HEK293T (cell line): ENCODE measurements around the gene SLC22A4.

ENCODE experiments used
- CTCF ChIA-PET: fragments of 350-600 bp; formaldehyde crosslinking; extraction: SDS; loops from one replicate; lab custom pipeline; 2021; ENCODE audit warnings: antibody characterized with exemption, inconsistent platforms; lab: Yijun Ruan, JAX
- POLR2A ChIA-PET: fragments of 350-600 bp; formaldehyde crosslinking; extraction: SDS; loops from one replicate; lab custom pipeline; 2020; ENCODE audit warnings: antibody characterized with exemption, inconsistent platforms; lab: Yijun Ruan, JAX
- DNase-seq: peaks from one replicate; pipeline ENCODE4 v3.0.0; 2012; ENCODE audit warnings: mixed read lengths; ENCODE audit errors: extremely low spot score
- ARNT ChIP-seq: fragments of 450-650 bp; IDR thresholded peaks from 2 replicates; pipeline ENCODE4 v1.6.1; 2017; ENCODE audit warnings: mild to moderate bottlenecking
- BHLHE40 ChIP-seq: fragments of 450-650 bp; IDR thresholded peaks from 2 replicates; pipeline ENCODE4 v1.6.1; 2016; ENCODE audit warnings: mild to moderate bottlenecking, moderate library complexity, borderline replicate concordance
- CTBP1 ChIP-seq: fragments of 450-650 bp; IDR thresholded peaks from 2 replicates; pipeline ENCODE4 v1.6.1; 2016; ENCODE audit warnings: borderline replicate concordance
- ELF4 ChIP-seq: fragments of 450-650 bp; IDR thresholded peaks from 2 replicates; pipeline ENCODE4 v1.6.1; 2017; ENCODE audit warnings: antibody characterized with exemption
- FOXA1 ChIP-seq: fragments of 450-650 bp; IDR thresholded peaks from 2 replicates; pipeline ENCODE4 v1.6.1; 2016; ENCODE audit warnings: mild to moderate bottlenecking
- FOXK2 ChIP-seq: fragments of 450-650 bp; IDR thresholded peaks from 2 replicates; pipeline ENCODE4 v1.6.1; 2016; ENCODE audit warnings: mild to moderate bottlenecking
- FOXM1 ChIP-seq: fragments of 450-650 bp; IDR thresholded peaks from 2 replicates; pipeline ENCODE4 v1.6.1; 2017; ENCODE audit warnings: mild to moderate bottlenecking, borderline replicate concordance
- HDGF ChIP-seq: fragments of 450-650 bp; IDR thresholded peaks from 2 replicates; pipeline ENCODE4 v1.6.1; 2017; ENCODE audit warnings: antibody characterized with exemption, borderline replicate concordance
- L3MBTL2 ChIP-seq: fragments of 450-650 bp; conservative IDR thresholded peaks from 2 replicates; pipeline ENCODE4 v1.6.1; 2016; ENCODE audit warnings: mild to moderate bottlenecking
- LEF1 ChIP-seq: fragments of 450-650 bp; IDR thresholded peaks from 2 replicates; pipeline ENCODE4 v1.6.1; 2017; ENCODE audit warnings: mild to moderate bottlenecking, borderline replicate concordance
- NFRKB ChIP-seq: fragments of 450-650 bp; IDR thresholded peaks from 2 replicates; pipeline ENCODE4 v1.6.1; 2016; ENCODE audit warnings: mild to moderate bottlenecking, moderate library complexity
- PKNOX1 ChIP-seq: fragments of 450-650 bp; IDR thresholded peaks from 2 replicates; pipeline ENCODE4 v1.6.1; 2016
- SP1 ChIP-seq: fragments of 450-650 bp; IDR thresholded peaks from 2 replicates; pipeline ENCODE4 v1.6.1; 2017
- SUZ12 ChIP-seq: fragments of 450-650 bp; IDR thresholded peaks from 2 replicates; pipeline ENCODE4 v1.6.1; 2016; ENCODE audit warnings: mild to moderate bottlenecking
- TARDBP ChIP-seq: fragments of 450-650 bp; IDR thresholded peaks from 2 replicates; pipeline ENCODE4 v1.6.1; 2016
- ZNF384 ChIP-seq: fragments of 450-650 bp; IDR thresholded peaks from 2 replicates; pipeline ENCODE4 v1.6.1; 2016

Gene SLC22A4

GRCh38 chr5:132281856-132282614 is 12.2 kb upstream of the SLC22A4 start:
- TF ChIP-seq LEF1 = no peak
- no peak for TF ChIP-seq NFRKB
- no peak for TF ChIP-seq SP1
- TF ChIP-seq ZNF384 = no peak
- ChIA-PET POLR2A (interaction anchor here (1.4 kb wide), 1 partner anchor 12 kb away, joined by 10 read pairs; the partner anchor contains the start of gene SLC22A4), CTCF (interaction anchor here (0.6 to 0.9 kb wide), 3 partner anchors 14 to 219 kb away, joined by 3 to 5 read pairs (median 4); no protein-coding TSS in a partner anchor)
- no peak for DNase-seq

GRCh38 chr5:132283423-132284043 is 10.7 kb upstream of the SLC22A4 start:
- CTCF ChIA-PET = no interaction called here
- peak; percentile 59 for DNase-seq
- TF ChIP-seq NFRKB (no peak), PKNOX1 (no peak), FOXK2 (no peak), HDGF (no peak)
- POLR2A ChIA-PET = no interaction called here

- POLR2A ChIA-PET = no interaction called here
- TF ChIP-seq ARNT (no peak), HDGF (no peak), L3MBTL2 (no peak), FOXK2 (no peak), SP1 (no peak), LEF1 (no peak)
- no peak for DNase-seq
- CTCF ChIA-PET = no interaction called here
These were observed 5.1 kb upstream of the SLC22A4 start for GRCh38 chr5:132289097-132289496.

GRCh38 chr5:132291026-132291425 is 3.2 kb upstream of the SLC22A4 start:
- CTCF ChIA-PET = interaction anchor here (0.6 to 1.4 kb wide), 4 partner anchors 9 to 64 kb away, joined by 3 to 6 read pairs (median 4); no protein-coding TSS in a partner anchor
- no peak for DNase-seq
- TF ChIP-seq FOXM1 (no peak), TARDBP (no peak), BHLHE40 (no peak), L3MBTL2 (no peak), ZNF384 (no peak), SP1 (no peak), PKNOX1 (no peak), ELF4 (no peak), CTBP1 (no peak), SUZ12 (no peak), FOXK2 (no peak), HDGF (no peak), ARNT (no peak), LEF1 (no peak), FOXA1 (no peak), NFRKB (no peak)
- POLR2A ChIA-PET = interaction anchor here (1.1 kb wide), 1 partner anchor 62 kb away, joined by 3 read pairs; no protein-coding TSS in a partner anchor

- POLR2A ChIA-PET = interaction anchor here (0.6 to 2.8 kb wide), 54 partner anchors 8 to 535 kb away, joined by 3 to 57 read pairs (median 5); partner anchors contain the start of genes IRF1, KIF3A, P4HA2 and RAD50
- no peak for TF ChIP-seq BHLHE40
- TF ChIP-seq HDGF = no peak
- TF ChIP-seq L3MBTL2 = no peak; the same call in 1 of the 2 replicates
- TF ChIP-seq SUZ12 = no peak
- TF ChIP-seq ELF4 = peak; percentile 41; the same call in 1 of the 2 replicates
- TF ChIP-seq PKNOX1 = no peak
- TF ChIP-seq FOXK2 = no peak
- peak; percentile 63; the same call in 1 of the 2 replicates for TF ChIP-seq FOXM1
- TF ChIP-seq ARNT = no peak
- TF ChIP-seq LEF1 = no peak
- DNase-seq = peak; percentile 76
- CTCF ChIA-PET = interaction anchor here (0.7 to 2.3 kb wide), 5 partner anchors 10 to 209 kb away, joined by 3 to 14 read pairs (median 4); no protein-coding TSS in a partner anchor
These were observed 865 bp upstream of the SLC22A4 start for GRCh38 chr5:132293066-132293991.
